OCI-LY3 (cell line): ENCODE data around the gene PLA2G2D.

Experiments used
- CTCF ChIP-seq: fragments of 200-600, 300-600 bp; sonication (generic); IDR thresholded peaks from 2 replicates; pipeline ENCODE4 v1.5.1; 2014; ENCODE audit warnings: antibody characterized with exemption, low read length, low read depth
- EZH2phosphoT487 ChIP-seq: fragments of 200-600 bp; shearing (Covaris generic); IDR thresholded peaks from 2 replicates; pipeline ENCODE4 v1.6.1; 2018; ENCODE audit warnings: antibody characterized with exemption, mixed run types, low read depth

- no peak for TF ChIP-seq CTCF
- TF ChIP-seq EZH2phosphoT487: no peak
Measured at GRCh38 chr1:20138961-20139550, 19.7 kb upstream of the PLA2G2D start, which contains the start of gene PLA2G2F.
